SU-DHL-6 (cell line): Measurements from ENCODE around the gene RBMS1.

Source experiments
- EZH2phosphoT487 ChIP-seq: fragments of 200-600 bp; sonication (generic), shearing (Covaris generic); conservative IDR thresholded peaks from 2 replicates; pipeline ENCODE4 v1.6.1; 2018; ENCODE audit warnings: mild to moderate bottlenecking, antibody characterized with exemption, low read length, moderate library complexity, mixed read lengths
- TF ChIP-seq, protein P1 (sequence below): fragments of 200-600 bp; sonication (generic); IDR thresholded peaks from one replicate; pipeline ENCODE4 v1.5.1; 2017; ENCODE audit warnings: antibody characterized with exemption, mild to moderate bottlenecking, low read length, moderate library complexity; ENCODE audit not compliant: insufficient read depth, poor library complexity, severe bottlenecking

- TF ChIP-seq, protein P1, sequence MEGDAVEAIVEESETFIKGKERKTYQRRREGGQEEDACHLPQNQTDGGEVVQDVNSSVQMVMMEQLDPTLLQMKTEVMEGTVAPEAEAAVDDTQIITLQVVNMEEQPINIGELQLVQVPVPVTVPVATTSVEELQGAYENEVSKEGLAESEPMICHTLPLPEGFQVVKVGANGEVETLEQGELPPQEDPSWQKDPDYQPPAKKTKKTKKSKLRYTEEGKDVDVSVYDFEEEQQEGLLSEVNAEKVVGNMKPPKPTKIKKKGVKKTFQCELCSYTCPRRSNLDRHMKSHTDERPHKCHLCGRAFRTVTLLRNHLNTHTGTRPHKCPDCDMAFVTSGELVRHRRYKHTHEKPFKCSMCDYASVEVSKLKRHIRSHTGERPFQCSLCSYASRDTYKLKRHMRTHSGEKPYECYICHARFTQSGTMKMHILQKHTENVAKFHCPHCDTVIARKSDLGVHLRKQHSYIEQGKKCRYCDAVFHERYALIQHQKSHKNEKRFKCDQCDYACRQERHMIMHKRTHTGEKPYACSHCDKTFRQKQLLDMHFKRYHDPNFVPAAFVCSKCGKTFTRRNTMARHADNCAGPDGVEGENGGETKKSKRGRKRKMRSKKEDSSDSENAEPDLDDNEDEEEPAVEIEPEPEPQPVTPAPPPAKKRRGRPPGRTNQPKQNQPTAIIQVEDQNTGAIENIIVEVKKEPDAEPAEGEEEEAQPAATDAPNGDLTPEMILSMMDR = no peak
- TF ChIP-seq EZH2phosphoT487 = no peak
Observed at GRCh38 chr2:160425434-160426151, 68.0 kb downstream of the RBMS1 start.
